ENCODE data around the gene ABCD4. TPM values are rescaled to one million over a fixed set of nuclear protein-coding genes. Genes with fewer than 3 reads are reported as not detected.
A peak's percentile ranks its signal among the peaks of the same experiment; 100 is the strongest.
"Not testable (repeated sequence)": the region's sequence is repeated elsewhere in the genome, so short reads cannot be mapped to it uniquely, and the experiment has no call there.

The ABCD4 gene
- total RNA-seq, 2 donors from 2014 or later: 22.5 to 26.8 TPM

- ATAC-seq (no peak), DNase-seq (no peak)
- intact Hi-C loops (cut with DNase I): no loop called here
Observed at GRCh38 chr14:74309125-74310022, 6.6 kb upstream of the ABCD4 start.

- no peak for DNase-seq
- ATAC-seq: no peak
- intact Hi-C loops (cut with DNase I): no loop called here
Observed at GRCh38 chr14:74308695-74309094, 6.0 kb upstream of the ABCD4 start.

GRCh38 chr14:74302152-74302628 lies 544 bp downstream of the ABCD4 start:
- intact Hi-C loops (cut with DNase I): no loop called here
- DNase-seq: no peak
- peak; percentile 71 to 78 for ATAC-seq

- DNase-seq: no peak
- intact Hi-C loops (cut with DNase I): no loop called here
- ATAC-seq: no peak
Observed at GRCh38 chr14:74301594-74302151, 1.1 kb downstream of the ABCD4 start.

- ATAC-seq: peak in 1 of 2 donors; percentile 5
- DNase-seq: peak; percentile 58
- intact Hi-C loops (cut with DNase I): no loop called here
Observed at GRCh38 chr14:74299061-74299545, 3.6 kb downstream of the ABCD4 start.

- ATAC-seq (no peak), DNase-seq (no peak)
- intact Hi-C loops (cut with DNase I): no loop called here
Observed at GRCh38 chr14:74297986-74298385, 4.7 kb downstream of the ABCD4 start.

- no peak for DNase-seq
- intact Hi-C loops (cut with DNase I): no loop called here
- ATAC-seq: no peak
Observed at GRCh38 chr14:74296037-74296467, 6.7 kb downstream of the ABCD4 start.

- ATAC-seq (no peak), DNase-seq (no peak)
- intact Hi-C loops (cut with DNase I): no loop called here
Observed at GRCh38 chr14:74293606-74294005, 9.1 kb downstream of the ABCD4 start.

- ATAC-seq: no peak
- intact Hi-C loops (cut with DNase I): no loop called here
Observed at GRCh38 chr14:74292061-74292460, 10.7 kb downstream of the ABCD4 start.

GRCh38 chr14:74290415-74290814 lies 12.3 kb downstream of the ABCD4 start:
- DNase-seq (no peak), ATAC-seq (no peak)
- intact Hi-C loops (cut with DNase I): no loop called here

More at GRCh38 chr14:74292061-74292460, 10.7 kb downstream of the ABCD4 start:
- DNase-seq: no peak

GRCh38 chr14:74289801-74290200 lies 12.9 kb downstream of the ABCD4 start:
- intact Hi-C loops (cut with DNase I): no loop called here
- DNase-seq (no peak), ATAC-seq (no peak)

GRCh38 chr14:74286736-74287135 lies 16.0 kb downstream of the ABCD4 start:
- DNase-seq (no peak), ATAC-seq (no peak)
- intact Hi-C loops (cut with DNase I): no loop called here

GRCh38 chr14:74281069-74281468 lies 21.7 kb downstream of the ABCD4 start:
- no peak for DNase-seq
- no peak for ATAC-seq
- intact Hi-C loops (cut with DNase I): no loop called here

GRCh38 chr14:74278080-74278479 lies 24.7 kb downstream of the ABCD4 start:
- ATAC-seq (no peak), DNase-seq (no peak)
- intact Hi-C loops (cut with DNase I): no loop called here

GRCh38 chr14:74275241-74275841 lies 27.4 kb downstream of the ABCD4 start:
- peak; percentile 53 to 64 for ATAC-seq
- DNase-seq: no peak
- intact Hi-C loops (cut with DNase I): no loop called here

GRCh38 chr14:74271365-74271764 lies 31.4 kb downstream of the ABCD4 start:
- no peak for DNase-seq
- intact Hi-C loops (cut with DNase I): no loop called here
- ATAC-seq: no peak

- ATAC-seq; DNase-seq; intact Hi-C loops (cut with DNase I): not testable (repeated sequence)
Observed at GRCh38 chr14:74270382-74271177, 32.2 kb downstream of the ABCD4 start.

- intact Hi-C loops (cut with DNase I): no loop called here
- DNase-seq (no peak), ATAC-seq (no peak)
Observed at GRCh38 chr14:74267588-74267987, 35.1 kb downstream of the ABCD4 start.

GRCh38 chr14:74265301-74265965 lies 37.3 kb downstream of the ABCD4 start:
- ATAC-seq: no peak
- intact Hi-C loops (cut with DNase I): no loop called here
- no peak for DNase-seq

Data from left cardiac atrium (tissue), 4 donors.